ENCODE measurements around the gene BCAM.

The BCAM gene

GRCh38 chr19:44794610-44795009 is 14.3 kb upstream of the BCAM start:
- no peak for DNase-seq

- no peak for DNase-seq
Observed at GRCh38 chr19:44795398-44795987, 13.4 kb upstream of the BCAM start.

- no peak for DNase-seq
Observed at GRCh38 chr19:44796701-44797115, 12.2 kb upstream of the BCAM start.

- DNase-seq = no peak
Observed at GRCh38 chr19:44799627-44800346, 9.1 kb upstream of the BCAM start.

GRCh38 chr19:44800461-44800860 is 8.4 kb upstream of the BCAM start:
- DNase-seq = peak; percentile 65 to 83

- no peak for DNase-seq
Observed at GRCh38 chr19:44803442-44804428, 5.2 kb upstream of the BCAM start.

GRCh38 chr19:44806291-44806690 is 2.6 kb upstream of the BCAM start:
- DNase-seq = no peak

- no peak for DNase-seq
Observed at GRCh38 chr19:44807162-44807561, 1.7 kb upstream of the BCAM start.

- no peak for DNase-seq
Observed at GRCh38 chr19:44807652-44808462, 1.0 kb upstream of the BCAM start.

GRCh38 chr19:44809577-44810233 is 802 bp downstream of the BCAM start:
- DNase-seq = no peak

GRCh38 chr19:44810234-44811121 is 1.6 kb downstream of the BCAM start:
- DNase-seq = no peak

- DNase-seq = no peak
Observed at GRCh38 chr19:44811122-44811419, 2.2 kb downstream of the BCAM start.

GRCh38 chr19:44812142-44812718 is 3.3 kb downstream of the BCAM start:
- no peak for DNase-seq

GRCh38 chr19:44813070-44813840 is 4.4 kb downstream of the BCAM start:
- DNase-seq = no peak

GRCh38 chr19:44813841-44814470 is 5.1 kb downstream of the BCAM start:
- DNase-seq = no peak

- DNase-seq = no peak
Observed at GRCh38 chr19:44814517-44814916, 5.6 kb downstream of the BCAM start.

GRCh38 chr19:44816301-44816700 is 7.4 kb downstream of the BCAM start:
- DNase-seq = no peak

- no peak for DNase-seq
Observed at GRCh38 chr19:44817725-44818465, 9.0 kb downstream of the BCAM start.

Measured in stimulated activated CD4-positive, alpha-beta T cell treated with anti-CD3 and anti-CD28 coated beads, Interleukin-4, amount 100 ng/mL, for 4 hours (primary cell).